Erythroblast (primary cell): ENCODE data around the gene ADGRD2.
A peak's percentile ranks its signal among the peaks of the same experiment; 100 is the strongest.

Source experiments
- DNase-seq, 2 experiments: peaks; one replicate each; lab custom pipeline; 2025; lab: John Stamatoyannopoulos, UW
- GATA1 ChIP-seq: IDR thresholded peaks from 2 replicates; pipeline ENCODE4 v1.6.1; 2011; ENCODE audit warnings: low read depth, mild to moderate bottlenecking, control low read depth, low read length, moderate library complexity
- POLR2A ChIP-seq: IDR thresholded peaks from 2 replicates; pipeline ENCODE4 v1.6.1; 2011; ENCODE audit warnings: mild to moderate bottlenecking, low read length

ADGRD2 gene

DNA sequence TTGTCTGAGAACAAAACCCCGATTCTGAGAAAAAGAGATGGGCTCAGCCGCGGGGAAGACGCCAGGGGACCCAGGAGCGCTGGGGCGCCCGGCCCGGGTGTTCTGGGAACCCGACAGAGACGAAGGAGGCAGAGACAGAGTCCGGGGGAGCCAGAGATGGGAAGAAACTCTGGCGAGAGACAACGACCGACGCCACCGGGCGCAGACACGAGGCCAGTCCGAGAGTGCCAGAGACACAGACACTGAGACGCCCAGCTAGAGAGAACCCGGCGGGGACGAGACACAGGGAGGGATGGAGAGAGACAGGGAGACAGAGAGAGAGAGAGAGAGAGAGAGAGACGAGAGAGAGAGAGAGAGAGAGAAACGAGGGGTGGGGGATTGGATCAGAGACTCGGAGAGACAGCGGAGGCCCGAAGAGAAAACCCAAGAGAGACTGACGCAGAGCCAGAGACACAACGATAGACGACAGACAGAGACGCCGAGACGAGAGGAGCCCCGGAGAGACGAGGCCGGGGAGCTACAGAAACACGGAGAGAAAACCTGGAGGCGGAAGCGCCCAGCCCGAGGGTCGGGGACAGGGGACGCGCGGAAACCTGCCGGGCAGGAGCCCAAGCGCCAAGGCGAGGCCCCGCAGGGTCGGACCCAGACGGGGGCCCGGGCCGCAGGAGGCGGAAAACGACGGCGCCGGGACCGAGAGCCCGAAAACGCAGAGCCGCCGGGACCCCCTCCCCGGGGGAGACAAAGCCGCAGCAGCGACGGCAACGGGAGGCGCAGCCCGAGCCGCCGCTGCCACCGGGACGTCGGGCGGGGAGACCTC is 53.7 kb downstream of the ADGRD2 start:
- DNase-seq = no peak
- TF ChIP-seq POLR2A (no peak), GATA1 (no peak)

DNA sequence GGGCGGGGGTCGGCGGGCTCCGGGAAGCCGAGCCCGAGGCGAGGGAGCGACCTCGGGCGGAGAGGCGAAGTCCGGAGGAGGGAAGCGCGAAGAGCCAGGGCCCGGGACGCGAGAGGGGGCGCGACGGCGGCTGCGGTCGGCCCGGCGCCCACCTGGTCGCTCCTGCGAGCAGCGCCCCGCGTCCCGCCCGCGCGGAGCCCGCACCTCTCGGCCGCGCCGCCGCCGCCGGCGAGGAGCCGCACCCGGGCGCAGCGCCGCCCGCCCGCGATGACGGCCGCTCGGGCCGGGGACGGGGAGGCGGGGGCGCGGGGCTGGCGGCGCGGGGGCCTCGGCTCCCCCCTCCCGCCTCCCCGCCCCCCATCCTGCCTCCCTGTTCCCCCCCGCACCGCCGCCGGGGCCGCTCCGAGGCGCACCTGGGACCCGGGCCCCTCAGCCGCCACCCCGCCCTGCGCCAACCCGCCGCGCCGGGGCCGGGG is 54.3 kb downstream of the ADGRD2 start:
- TF ChIP-seq POLR2A = no peak

DNA sequence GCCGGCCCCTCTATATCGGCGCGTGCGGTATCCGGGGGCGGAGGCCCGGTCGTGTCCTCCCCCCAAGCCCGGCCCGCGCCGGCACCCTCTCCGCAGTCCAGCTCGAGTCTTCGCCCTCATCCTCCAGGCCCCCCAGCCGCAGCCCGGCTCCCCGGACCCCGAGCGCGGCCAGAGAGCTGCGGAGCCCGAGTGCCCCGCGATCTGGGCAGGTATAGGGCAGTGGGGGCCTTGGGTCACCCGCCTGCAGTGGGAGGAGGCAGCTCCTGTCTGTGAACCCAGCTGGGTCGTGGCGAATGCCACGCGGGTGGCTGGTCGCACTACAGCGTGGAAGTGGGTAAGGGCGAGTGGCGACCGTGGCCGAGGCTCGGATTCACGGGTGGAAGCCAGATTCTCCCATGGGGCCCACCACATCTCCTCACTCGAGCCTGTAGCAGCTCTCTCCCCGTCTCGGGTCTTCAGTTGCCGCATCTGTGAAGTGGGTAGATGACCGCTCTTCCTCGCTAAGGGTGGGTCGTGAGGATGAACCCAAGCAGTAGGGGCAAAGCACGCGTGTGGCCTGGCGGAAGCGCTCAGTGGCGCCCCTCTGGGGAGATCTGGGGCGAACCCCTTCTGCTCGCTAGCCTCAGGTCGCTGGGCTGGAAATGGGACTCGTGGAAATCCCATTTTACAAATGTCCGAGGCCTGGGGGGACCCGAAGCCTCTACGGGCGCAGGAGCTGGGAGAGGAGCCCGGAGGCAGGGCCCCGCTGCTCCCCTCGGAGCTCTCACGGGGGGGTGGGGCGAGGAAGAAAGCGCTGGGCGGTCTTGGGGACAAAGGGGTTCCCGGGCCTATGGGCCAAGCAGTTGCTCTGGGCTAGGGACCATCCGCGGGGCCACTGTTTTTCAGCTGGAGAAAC is 55.0 kb downstream of the ADGRD2 start:
- TF ChIP-seq GATA1 (no peak), POLR2A (no peak)
- no peak for DNase-seq

More for the DNA sequence above, 54.3 kb downstream of the ADGRD2 start:
- DNase-seq = no peak

DNA sequence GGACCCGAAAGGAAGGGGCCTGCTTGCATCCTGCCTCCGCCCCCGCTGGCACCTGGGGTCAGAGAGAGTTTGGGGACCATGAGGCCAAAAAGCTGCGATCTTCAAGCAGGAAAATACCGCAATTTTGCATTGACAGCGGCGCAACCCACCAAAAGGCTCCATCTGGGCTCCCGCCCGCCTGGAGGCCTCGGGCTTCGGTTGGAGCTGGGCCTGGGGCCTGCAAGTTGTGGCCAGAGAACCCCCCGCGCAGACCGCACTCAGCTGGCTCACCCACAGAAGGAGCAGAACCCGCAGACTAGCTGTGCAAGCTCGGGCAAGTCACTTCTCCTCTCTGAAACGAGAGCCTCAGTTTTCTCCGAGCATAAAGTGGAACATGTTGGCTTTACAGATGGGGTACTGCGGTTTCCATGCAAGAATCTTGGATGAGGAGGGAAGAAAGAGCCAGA is 55.7 kb downstream of the ADGRD2 start:
- TF ChIP-seq GATA1 (no peak), POLR2A (no peak)
- no peak for DNase-seq

DNA sequence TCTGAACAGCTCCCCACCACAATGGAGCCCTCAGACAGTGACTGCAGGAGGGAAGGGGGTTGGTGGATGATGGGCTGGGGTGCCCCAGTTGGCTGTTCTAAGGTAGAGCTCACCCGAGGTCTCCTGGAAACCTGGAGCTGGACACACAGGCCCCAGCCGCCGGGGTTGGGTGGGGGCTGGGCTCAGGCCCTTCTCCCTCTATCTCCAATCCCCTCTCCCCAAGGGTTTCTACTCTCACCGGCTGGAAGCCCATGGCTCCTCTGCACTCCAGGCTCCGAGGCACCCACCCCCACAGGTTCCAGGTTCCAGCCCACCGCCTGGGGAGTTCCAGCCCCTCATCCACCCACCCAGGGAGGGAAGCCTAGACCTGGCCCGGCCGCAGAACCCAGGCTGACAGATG is 56.2 kb downstream of the ADGRD2 start:
- DNase-seq = no peak
- no peak for TF ChIP-seq POLR2A
- TF ChIP-seq GATA1 = no peak

DNA sequence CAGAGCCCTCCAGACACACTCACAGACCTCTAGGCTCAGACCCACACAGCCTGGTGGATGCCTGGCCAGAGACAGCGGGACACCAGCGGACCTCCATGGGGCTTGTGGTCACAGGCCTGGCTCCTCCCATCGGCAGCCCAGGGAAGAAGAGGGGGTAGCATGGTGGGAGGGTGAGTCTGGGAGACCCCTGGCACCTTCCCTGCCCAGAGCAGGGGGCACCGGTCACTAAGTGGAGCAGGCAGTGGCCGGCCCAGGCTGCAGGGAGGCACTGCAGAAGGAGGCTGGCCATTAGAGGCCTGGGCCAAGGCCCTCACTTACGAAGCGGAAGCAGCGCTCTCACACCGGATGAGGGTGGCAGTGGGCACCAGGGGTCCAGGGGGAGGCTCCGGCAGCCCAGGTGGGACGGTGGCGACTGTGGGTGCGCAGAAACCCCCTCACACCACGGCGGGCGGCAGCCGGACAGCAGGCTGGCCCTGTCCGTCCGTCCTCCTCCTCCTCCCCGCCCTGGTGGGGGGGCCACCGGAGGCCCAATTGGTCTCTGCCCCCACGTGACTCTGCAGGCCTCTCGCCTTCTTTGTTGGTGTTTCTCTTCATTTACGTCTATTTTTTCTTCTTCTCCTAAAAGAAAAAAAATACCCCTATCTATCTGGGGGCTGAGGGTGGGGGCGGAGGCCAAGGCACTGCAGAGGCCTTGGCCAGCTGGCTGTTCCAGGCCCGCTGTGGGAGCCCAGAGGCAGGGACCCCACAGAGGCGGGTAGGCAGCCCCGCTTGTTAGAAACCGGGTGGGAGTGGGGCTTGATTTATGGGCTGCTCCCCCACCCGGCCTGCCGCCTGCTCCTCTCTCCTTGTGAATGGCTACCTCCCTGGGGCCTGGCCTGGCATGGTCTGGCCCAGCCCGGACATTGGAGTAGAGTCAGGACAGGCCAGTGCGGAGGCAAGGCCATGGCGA is 57.0 kb downstream of the ADGRD2 start, which contains the start of gene NR5A1:
Gene NR5A1 (minus strand): TSS at position 469 of the 949 bp plus-strand sequence. CDS start 4,004 bp downstream, outside the sequence.
- no peak for TF ChIP-seq POLR2A
- DNase-seq = no peak

DNA sequence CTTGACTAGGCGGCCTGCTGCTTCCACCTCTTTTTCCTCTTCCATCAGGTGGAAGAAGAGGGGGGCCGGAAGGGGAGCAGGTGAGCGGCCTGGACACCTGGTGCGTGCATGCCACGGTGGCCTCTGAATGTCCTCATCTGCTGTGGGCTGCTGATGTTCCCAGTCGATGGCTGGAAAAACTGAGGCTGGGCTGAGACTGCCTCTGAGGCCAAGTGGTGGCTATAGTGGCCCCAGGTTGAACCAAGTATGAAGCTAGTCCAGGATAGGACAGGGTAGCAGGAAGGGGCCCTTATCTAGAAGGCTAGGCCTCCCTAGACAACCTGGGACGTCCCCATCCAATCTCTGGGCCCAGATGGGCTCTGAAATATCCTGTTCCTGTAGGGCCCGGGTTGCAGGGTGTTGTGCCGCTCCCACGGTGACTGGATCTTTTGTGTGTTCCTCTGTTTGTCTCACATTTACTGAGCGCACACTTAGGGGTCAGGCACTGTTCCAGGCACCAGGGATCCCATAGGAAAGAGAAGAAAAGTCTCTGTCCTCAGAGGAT is 57.7 kb downstream of the ADGRD2 start:
- TF ChIP-seq GATA1 (no peak), POLR2A (no peak)
- peak in 1 of 2 experiments; percentile 40 for DNase-seq

DNA sequence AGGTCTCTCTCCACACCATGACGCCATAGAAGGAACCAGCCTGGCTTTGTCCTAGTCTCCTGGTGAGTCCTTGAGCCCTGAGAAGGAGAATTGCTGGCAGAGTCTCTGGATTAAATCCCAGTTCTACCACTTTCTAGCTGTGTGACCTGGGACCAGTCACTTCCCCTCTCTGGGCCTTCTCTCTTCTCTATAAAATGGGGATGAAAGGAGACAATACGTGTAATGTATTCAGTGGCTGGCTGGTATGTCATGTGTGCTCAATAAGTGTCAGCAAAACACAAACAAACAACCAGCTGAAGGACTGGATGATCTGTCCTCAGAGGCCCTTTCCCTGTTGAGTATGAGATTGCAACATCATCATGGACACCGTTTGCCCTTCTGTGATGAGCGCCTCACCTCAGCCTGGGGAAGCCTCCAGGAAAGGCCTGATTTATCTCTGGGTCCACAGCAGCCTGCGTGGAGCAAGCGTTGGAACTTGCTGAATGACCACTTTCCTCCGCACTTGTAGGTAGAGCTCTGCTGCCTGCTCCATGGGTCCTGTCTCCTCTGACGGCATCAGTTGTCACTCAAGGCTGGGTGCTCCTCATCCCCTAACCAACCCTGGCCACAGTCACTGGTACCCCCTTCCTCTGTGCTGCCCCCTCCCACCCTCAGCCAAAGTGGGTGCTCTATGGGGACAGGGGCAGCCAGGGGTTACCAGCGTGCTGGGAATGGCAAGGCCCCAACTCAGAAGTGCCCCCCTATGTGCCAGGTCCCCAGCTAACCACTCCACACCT is 60.6 kb downstream of the ADGRD2 start:
- DNase-seq = peak; percentile 55 to 61

DNA sequence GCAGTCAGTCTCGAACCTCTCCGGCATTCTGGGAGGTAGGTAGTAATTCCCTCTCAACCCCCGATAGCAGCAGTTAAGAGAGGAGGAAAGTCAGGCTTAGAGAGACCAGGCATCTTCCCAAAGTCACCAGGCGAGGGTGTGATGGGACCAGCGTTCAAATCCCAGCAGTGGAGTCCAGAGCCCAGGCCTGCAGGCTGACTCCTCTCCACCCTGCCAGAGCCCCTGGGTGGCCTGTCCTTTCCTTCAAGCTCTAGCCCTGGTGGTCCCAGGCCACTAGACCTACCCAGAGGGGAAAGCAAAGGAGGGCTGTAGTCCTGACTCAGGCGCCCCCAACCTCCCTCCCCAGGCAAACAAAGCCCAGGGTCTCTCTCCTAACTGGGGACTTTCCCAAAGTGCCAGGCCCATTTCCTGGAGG is 61.2 kb downstream of the ADGRD2 start:
- no peak for TF ChIP-seq POLR2A
- TF ChIP-seq GATA1 = no peak
- DNase-seq = peak; percentile 43 to 45

More for the DNA sequence above, 60.6 kb downstream of the ADGRD2 start:
- no peak for TF ChIP-seq POLR2A
- no peak for TF ChIP-seq GATA1

DNA sequence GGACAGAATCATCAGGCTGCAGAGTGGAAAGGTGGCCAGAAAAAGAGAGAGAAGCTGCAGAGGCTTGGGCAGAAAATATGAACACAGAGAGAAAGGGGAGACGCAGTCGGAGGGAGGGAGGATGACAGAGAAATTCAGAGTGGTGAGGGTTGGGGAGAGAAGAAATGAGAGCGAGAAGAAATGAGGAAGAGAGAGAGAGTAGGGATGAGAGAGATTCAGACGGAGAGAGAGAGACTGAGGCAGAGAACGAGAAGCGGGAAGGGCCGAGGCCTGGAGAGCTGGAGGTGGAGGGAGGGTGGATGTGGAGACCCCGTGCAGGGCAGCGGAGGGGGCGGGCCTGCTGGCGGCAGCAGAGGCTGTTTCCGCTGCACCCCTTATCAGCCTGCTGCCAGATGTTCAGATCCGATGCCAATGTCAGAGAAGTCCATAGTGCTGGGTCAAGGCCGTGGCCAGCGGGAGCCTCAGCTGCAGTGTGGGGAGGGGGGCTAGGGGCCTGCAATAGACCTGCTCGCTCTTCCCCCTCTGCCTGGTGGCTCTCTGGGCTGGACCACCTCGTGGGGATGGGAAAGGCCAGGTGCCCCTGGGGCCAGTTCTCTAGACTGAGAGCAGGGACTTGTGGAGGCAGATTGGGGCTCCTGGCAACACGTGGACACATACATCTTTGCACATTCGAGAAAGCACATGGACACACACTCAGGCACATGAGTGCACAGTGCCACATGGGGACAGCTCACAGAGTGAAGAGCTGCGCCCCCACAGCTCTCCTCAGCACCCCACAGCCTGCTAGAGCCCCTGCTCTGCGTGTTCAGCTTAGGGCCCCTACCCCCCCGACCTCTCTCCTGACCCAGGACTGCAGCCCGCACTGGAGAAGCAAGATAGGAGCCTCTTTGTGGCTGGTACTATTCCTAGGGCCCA is 61.9 kb downstream of the ADGRD2 start:
- DNase-seq = peak; percentile 86 to 93
- TF ChIP-seq GATA1 (no peak), POLR2A (no peak)

DNA sequence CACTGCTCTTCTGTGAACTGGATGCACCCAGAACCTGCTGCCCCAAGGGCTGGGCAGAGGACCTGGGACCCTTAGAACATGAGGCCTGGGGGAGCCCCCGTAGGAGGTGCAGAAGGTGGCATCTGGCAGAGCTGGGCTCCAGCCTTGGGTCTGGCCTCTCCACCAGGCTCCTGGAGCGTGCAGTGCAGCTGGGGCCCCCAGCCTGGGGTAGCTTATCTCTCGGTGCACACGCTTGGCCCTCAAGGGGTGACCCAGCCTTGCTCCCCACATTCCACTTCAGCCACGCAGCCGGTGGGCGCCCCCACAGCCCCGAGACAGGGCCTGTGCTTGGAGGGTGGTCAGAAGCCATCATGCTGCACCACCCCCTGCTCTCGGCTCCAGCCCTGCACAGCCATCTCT is 62.6 kb downstream of the ADGRD2 start:
- no peak for TF ChIP-seq POLR2A
- no peak for TF ChIP-seq GATA1
- DNase-seq = peak; percentile 79 to 89
